Thyroid gland (tissue), 4 donors: ENCODE data around the gene WNT3A.

Source experiments
- CTCF ChIP-seq, 6 experiments: fragments of 200-600 bp in 3 of 6; fragments of 450-650 bp in 3 of 6; sonication (generic) in 3 of 6; IDR thresholded peaks; one replicate each; pipeline ENCODE4 v1.5.1; 2016 to 2019; ENCODE audit warnings: antibody characterized with exemption in 6 of 6, mild to moderate bottlenecking in 2 of 6, inconsistent platforms in 1 of 6, moderate library complexity in 1 of 6
- POLR2A ChIP-seq, 2 donors: fragments of 450-650 bp; IDR thresholded peaks; one replicate each; pipeline ENCODE4 v1.6.1; 2017; ENCODE audit warnings: antibody characterized with exemption in 2 of 2, mild to moderate bottlenecking in 2 of 2, moderate library complexity in 1 of 2

GRCh38 chr1:228008391-228009115 is 1.8 kb downstream of the WNT3A start:
- TF ChIP-seq CTCF (IDR thresholded peaks at IDR 0.05) (no peak), POLR2A (IDR thresholded peaks at IDR 0.05) (no peak)
